Measurements from ENCODE around the gene CAPN7. TPM values are rescaled to one million over a fixed set of nuclear protein-coding genes. Genes with fewer than 3 reads are reported as not detected.

Gene CAPN7
- total RNA-seq, 1 donor from 2014 or later = 57.7 TPM

- no peaks in the 10 kb centered on the region for H3K79me2 ChIP-seq (ENCODE audit: low read depth)
- H3F3A ChIP-seq (ENCODE audit: low read depth) = peaks cover 3% of the 10 kb centered on the region
- no peak overlapping the region for H3K4me2 ChIP-seq
- H3K27ac ChIP-seq = no peak overlapping the region
- no peak overlapping the region for H2AFZ ChIP-seq (replicated peaks)
- no peaks in the 10 kb centered on the region for H3K27me3 Mint-ChIP-seq (ENCODE audit: insufficient read depth, low read depth)
- no peak overlapping the region for H3K4me3 ChIP-seq
- H3K27me3 ChIP-seq = no peaks in the 10 kb centered on the region
- no peak overlapping the region for H3K4me3 Mint-ChIP-seq
- peaks cover 16% of the 10 kb centered on the region for H3K36me3 ChIP-seq
- H3K9me3 Mint-ChIP-seq = no peaks in the 10 kb centered on the region
- H3K27ac Mint-ChIP-seq = no peak overlapping the region
- no peaks in the 10 kb centered on the region for H4K20me1 ChIP-seq (ENCODE audit: low read depth)
- H3K9me3 ChIP-seq (ENCODE audit: low read depth) = no peaks in the 10 kb centered on the region
- H3K4me1 ChIP-seq = no peaks in the 10 kb centered on the region
- no peak for DNase-seq (ENCODE audit: low spot score)
- peaks cover 24% of the 10 kb centered on the region for H3K36me3 Mint-ChIP-seq
- no peaks in the 10 kb centered on the region for H3K4me1 Mint-ChIP-seq
- no peak overlapping the region for H3K9ac ChIP-seq
- no peak for TF ChIP-seq EZH2phosphoT487 (IDR thresholded peaks at IDR 0.05)
- no peak for TF ChIP-seq CTCF (IDR thresholded peaks at IDR 0.05)
- no peak for TF ChIP-seq EZH2 (IDR thresholded peaks at IDR 0.05)
Measured at GRCh38 chr3:15218689-15219088, 12.6 kb downstream of the CAPN7 start.

GRCh38 chr3:15220056-15220455, 14.0 kb downstream of the CAPN7 start:
- Mint-ChIP-seq H3K4me3 (no peak overlapping the region), H3K27ac (no peak overlapping the region), H3K36me3 (peaks cover 24% of the 10 kb centered on the region), H3K4me1 (no peaks in the 10 kb centered on the region), H3K27me3 (ENCODE audit: insufficient read depth, low read depth) (no peaks in the 10 kb centered on the region), H3K9me3 (no peaks in the 10 kb centered on the region)
- Histone ChIP-seq H4K20me1 (ENCODE audit: low read depth) (no peaks in the 10 kb centered on the region), H3K79me2 (ENCODE audit: low read depth) (no peaks in the 10 kb centered on the region), H3K9ac (no peak overlapping the region), H3K4me3 (no peak overlapping the region), H3K36me3 (peaks cover 16% of the 10 kb centered on the region), H3K4me1 (no peaks in the 10 kb centered on the region), H2AFZ (replicated peaks) (no peak overlapping the region), H3K27me3 (no peaks in the 10 kb centered on the region), H3K27ac (no peak overlapping the region), H3F3A (ENCODE audit: low read depth) (peaks cover 3% of the 10 kb centered on the region), H3K4me2 (no peak overlapping the region), H3K9me3 (ENCODE audit: low read depth) (no peaks in the 10 kb centered on the region)
- no peak for TF ChIP-seq EZH2phosphoT487 (IDR thresholded peaks at IDR 0.05)
- TF ChIP-seq CTCF (IDR thresholded peaks at IDR 0.05) = no peak
- no peak for TF ChIP-seq EZH2 (IDR thresholded peaks at IDR 0.05)
- no peak for DNase-seq (ENCODE audit: low spot score)

- Histone ChIP-seq H3K4me3 (no peak overlapping the region), H3K4me1 (no peaks in the 10 kb centered on the region), H3K79me2 (ENCODE audit: low read depth) (no peaks in the 10 kb centered on the region), H4K20me1 (ENCODE audit: low read depth) (no peaks in the 10 kb centered on the region), H3K27me3 (no peaks in the 10 kb centered on the region), H3K36me3 (peaks cover 16% of the 10 kb centered on the region), H3K4me2 (no peak overlapping the region), H3F3A (ENCODE audit: low read depth) (peaks cover 3% of the 10 kb centered on the region), H3K9ac (no peak overlapping the region), H3K9me3 (ENCODE audit: low read depth) (no peaks in the 10 kb centered on the region), H2AFZ (replicated peaks) (no peak overlapping the region), H3K27ac (no peak overlapping the region)
- Mint-ChIP-seq H3K27ac (no peak overlapping the region), H3K4me3 (no peak overlapping the region), H3K4me1 (no peaks in the 10 kb centered on the region), H3K36me3 (peaks cover 19% of the 10 kb centered on the region), H3K9me3 (no peaks in the 10 kb centered on the region), H3K27me3 (ENCODE audit: insufficient read depth, low read depth) (no peaks in the 10 kb centered on the region)
- TF ChIP-seq EZH2phosphoT487 (IDR thresholded peaks at IDR 0.05) (no peak), CTCF (IDR thresholded peaks at IDR 0.05) (no peak), EZH2 (IDR thresholded peaks at IDR 0.05) (no peak)
- no peak for DNase-seq (ENCODE audit: low spot score)
Measured at GRCh38 chr3:15220661-15221060, 14.6 kb downstream of the CAPN7 start.
